Osteoblast (primary cell): ENCODE data around the gene CNDP1. TPM values are rescaled to one million over a fixed set of nuclear protein-coding genes. Genes with fewer than 3 reads are reported as not detected.

Source experiments
- DNase-seq: peaks from one replicate; pipeline ENCODE4 v3.0.0; 2011; ENCODE audit warnings: low spot score, mixed read lengths; ENCODE audit not compliant: insufficient read length; ENCODE audit errors: missing footprints
- H2AFZ ChIP-seq: 2 replicates; pipeline ENCODE4 v1.6.0; 2011; ENCODE audit warnings: mild to moderate bottlenecking, low read length
- H3K27ac ChIP-seq: 2 replicates; pipeline ENCODE4 v1.5.1; 2011; ENCODE audit warnings: mild to moderate bottlenecking, low read depth, low read length, moderate library complexity
- H3K27me3 ChIP-seq: 2 replicates; pipeline ENCODE4 v1.6.0; 2012; ENCODE audit warnings: mild to moderate bottlenecking, control low read depth, inconsistent platforms, low read length, moderate library complexity; ENCODE audit not compliant: insufficient read depth
- H3K36me3 ChIP-seq: 2 replicates; pipeline ENCODE4 v1.5.1; 2011; ENCODE audit warnings: mild to moderate bottlenecking, low read length, control low read depth, moderate library complexity; ENCODE audit not compliant: insufficient read depth
- H3K4me1 ChIP-seq: 2 replicates; pipeline ENCODE4 v1.5.1; 2011; ENCODE audit warnings: mild to moderate bottlenecking, low read length, control low read depth, moderate library complexity; ENCODE audit not compliant: insufficient read depth
- H3K4me2 ChIP-seq: 2 replicates; pipeline ENCODE4 v1.6.0; 2011; ENCODE audit warnings: mild to moderate bottlenecking, low read length; ENCODE audit not compliant: insufficient read depth
- H3K4me3 ChIP-seq: fragments of 200-600 bp; sonication (generic); 3 replicates; pipeline ENCODE4 v1.5.1; 2012; ENCODE audit warnings: mild to moderate bottlenecking, low read length, inconsistent platforms; ENCODE audit not compliant: insufficient read depth
- H3K79me2 ChIP-seq: 2 replicates; pipeline ENCODE4 v1.6.0; 2012; ENCODE audit warnings: mild to moderate bottlenecking, low read length, control low read depth, inconsistent platforms; ENCODE audit not compliant: insufficient read depth
- H3K9me3 ChIP-seq: 2 replicates; pipeline ENCODE4 v1.5.1; 2011; ENCODE audit warnings: low read depth, low read length, control low read depth
- H4K20me1 ChIP-seq: 2 replicates; pipeline ENCODE4 v1.6.0; 2012; ENCODE audit warnings: mild to moderate bottlenecking, low read length, control low read depth; ENCODE audit not compliant: insufficient read depth
- CTCF ChIP-seq: IDR thresholded peaks from 2 replicates; pipeline ENCODE4 v1.5.1; 2011; ENCODE audit warnings: mild to moderate bottlenecking, low read depth, low read length, moderate library complexity; ENCODE audit errors: extremely low read depth
- total RNA-seq: library from RNA; depleted of rRNA; stranded (reverse); fragments of >200 nt; gene quantifications from 2 replicates; pipeline ENCODE4 v1.2.3, GENCODE V29; 2012

CNDP1 gene
- total RNA-seq, 1 donor = not detected

GRCh38 chr18:74582642-74583041 lies 48.3 kb downstream of the CNDP1 start:
- Histone ChIP-seq H3K4me2 (no peak overlapping the region), H3K27ac (no peak overlapping the region), H3K79me2 (no peaks in the 10 kb centered on the region), H3K4me1 (no peaks in the 10 kb centered on the region), H2AFZ (no peak overlapping the region), H4K20me1 (no peaks in the 10 kb centered on the region), H3K27me3 (peaks cover 4% of the 10 kb centered on the region), H3K4me3 (no peak overlapping the region), H3K36me3 (no peaks in the 10 kb centered on the region), H3K9me3 (no peaks in the 10 kb centered on the region)
- no peak for DNase-seq
- TF ChIP-seq CTCF = no peak

- no peak for DNase-seq
- TF ChIP-seq CTCF = no peak
- Histone ChIP-seq H3K9me3 (no peaks in the 10 kb centered on the region), H3K4me1 (no peaks in the 10 kb centered on the region), H3K4me2 (no peak overlapping the region), H3K27me3 (no peaks in the 10 kb centered on the region), H4K20me1 (no peaks in the 10 kb centered on the region), H3K79me2 (no peaks in the 10 kb centered on the region), H3K27ac (no peak overlapping the region), H3K36me3 (no peaks in the 10 kb centered on the region), H2AFZ (no peak overlapping the region), H3K4me3 (no peak overlapping the region)
Observed at GRCh38 chr18:74587441-74587840, 53.1 kb downstream of the CNDP1 start.

- H4K20me1 ChIP-seq = no peaks in the 10 kb centered on the region
- no peak overlapping the region for H2AFZ ChIP-seq
- no peaks in the 10 kb centered on the region for H3K36me3 ChIP-seq
- H3K27me3 ChIP-seq = no peaks in the 10 kb centered on the region
- H3K27ac ChIP-seq = no peak overlapping the region
- H3K9me3 ChIP-seq = no peaks in the 10 kb centered on the region
- no peak for TF ChIP-seq CTCF
- no peak overlapping the region for H3K4me2 ChIP-seq
- no peaks in the 10 kb centered on the region for H3K79me2 ChIP-seq
- no peak for DNase-seq
- no peak overlapping the region for H3K4me3 ChIP-seq
- no peaks in the 10 kb centered on the region for H3K4me1 ChIP-seq
Observed at GRCh38 chr18:74589021-74589420, 54.7 kb downstream of the CNDP1 start.

- Histone ChIP-seq H3K4me2 (no peak overlapping the region), H2AFZ (no peak overlapping the region), H3K79me2 (no peaks in the 10 kb centered on the region), H3K9me3 (no peaks in the 10 kb centered on the region), H3K4me3 (no peak overlapping the region), H3K27ac (no peak overlapping the region), H3K4me1 (no peaks in the 10 kb centered on the region), H4K20me1 (no peaks in the 10 kb centered on the region), H3K36me3 (no peaks in the 10 kb centered on the region), H3K27me3 (no peaks in the 10 kb centered on the region)
- no peak for TF ChIP-seq CTCF
- no peak for DNase-seq
Observed at GRCh38 chr18:74589811-74590210, 55.5 kb downstream of the CNDP1 start.
